HG03064 (cell line): ENCODE results near the gene PCDHB10.
"Not testable (repeated sequence)": the region's sequence is repeated elsewhere in the genome, so short reads cannot be mapped to it uniquely, and the experiment has no call there.

Source experiments
- ATAC-seq: cut with Tn5 transposase; IDR thresholded peaks from one replicate; pipeline ENCODE4 v1.9.1; 2021; ENCODE audit warnings: low read depth; ENCODE audit not compliant: unreplicated experiment

The PCDHB10 gene

GRCh38 chr5:141192110-141192725 lies at the start of gene PCDHB10:
TSS of gene PCDHB10 (plus strand) at chr5:141192353. CDS start at chr5:141192553, 200 bp downstream.
- no peak for ATAC-seq

- no peak for ATAC-seq
Observed at GRCh38 chr5:141149812-141150211, 42.3 kb upstream of the PCDHB10 start, which contains the start of gene PCDHB6. TSS of gene PCDHB6 (plus strand) at chr5:141150057. CDS start at chr5:141150258, 201 bp downstream.

GRCh38 chr5:141150224-141150992 lies 41.7 kb upstream of the PCDHB10 start:
- no peak for ATAC-seq

- ATAC-seq, result no peak
Observed at GRCh38 chr5:141150993-141151325, 41.2 kb upstream of the PCDHB10 start.

GRCh38 chr5:141151632-141152031 lies 40.5 kb upstream of the PCDHB10 start:
- ATAC-seq, result not testable (repeated sequence)

GRCh38 chr5:141152096-141152495 lies 40.1 kb upstream of the PCDHB10 start:
- ATAC-seq, result not testable (repeated sequence)

- no peak for ATAC-seq
Observed at GRCh38 chr5:141155540-141156374, 36.4 kb upstream of the PCDHB10 start.

GRCh38 chr5:141157356-141157755 lies 34.8 kb upstream of the PCDHB10 start:
- not testable (repeated sequence) for ATAC-seq

- not testable (repeated sequence) for ATAC-seq
Observed at GRCh38 chr5:141157901-141158300, 34.3 kb upstream of the PCDHB10 start.

GRCh38 chr5:141172381-141173204 lies 19.6 kb upstream of the PCDHB10 start, which contains the start of gene PCDHB7:
TSS of gene PCDHB7 (plus strand) at chr5:141172644. CDS start at chr5:141172836, 192 bp downstream.
- ATAC-seq, result no peak

GRCh38 chr5:141174291-141175104 lies 17.7 kb upstream of the PCDHB10 start:
- not testable (repeated sequence) for ATAC-seq

- ATAC-seq, result no peak
Observed at GRCh38 chr5:141175933-141176332, 16.2 kb upstream of the PCDHB10 start.

- ATAC-seq, result not testable (repeated sequence)
Observed at GRCh38 chr5:141177577-141178191, 14.5 kb upstream of the PCDHB10 start, which contains the start of gene PCDHB8. TSS of gene PCDHB8 (plus strand) at chr5:141177790. CDS start at chr5:141178035, 245 bp downstream.

- ATAC-seq, result not testable (repeated sequence)
Observed at GRCh38 chr5:141179371-141179770, 12.8 kb upstream of the PCDHB10 start.

GRCh38 chr5:141179876-141180275 lies 12.3 kb upstream of the PCDHB10 start:
- not testable (repeated sequence) for ATAC-seq

GRCh38 chr5:141180313-141180712 lies 11.8 kb upstream of the PCDHB10 start:
- no peak for ATAC-seq

GRCh38 chr5:141182248-141182647 lies 9.9 kb upstream of the PCDHB10 start, which contains the start of gene PCDHB16:
TSS of gene PCDHB16 (plus strand) at chr5:141182387. CDS start at chr5:141182560, 173 bp downstream.
- ATAC-seq, result no peak

GRCh38 chr5:141184117-141184855 lies 7.9 kb upstream of the PCDHB10 start:
- not testable (repeated sequence) for ATAC-seq
